A549 (cell line): ENCODE results near the gene ARHGEF11. TPM values are rescaled to one million over a fixed set of nuclear protein-coding genes. Genes with fewer than 3 reads are reported as not detected.

Experiments
- ATAC-seq, 2 experiments: fragments of 200-7000 bp in 1 of 2; fragments of >200 bp in 1 of 2; cut with Nextera tagmentation in 1 of 2; cut with Tn5 transposase in 1 of 2; 3 replicates each; pipeline versions ENCODE4 v1.8.0 to v1.9.1; 2018 to 2020; ENCODE audit warnings: mild to moderate bottlenecking in 1 of 2, moderate library complexity in 1 of 2
- CTCF ChIA-PET: fragments of 300-600 bp; sonication (Branson Sonifier 250); formaldehyde crosslinking; extraction: SDS; loops from one replicate; lab custom pipeline; 2021; ENCODE audit warnings: antibody characterized with exemption, inconsistent platforms; lab: Yijun Ruan, JAX
- POLR2A ChIA-PET: fragments of 350-600 bp; formaldehyde crosslinking; extraction: SDS; loops from one replicate; lab custom pipeline; 2021; ENCODE audit warnings: antibody characterized with exemption, inconsistent platforms; lab: Yijun Ruan, JAX
- DNase-seq, 2 experiments: peaks; one replicate each; pipeline versions ENCODE4 v3.0.0 to v3.0.0-alpha.2; 2011 to 2016; ENCODE audit warnings: low read depth in 1 of 2, low spot score in 1 of 2
- FAIRE-seq: peaks from 2 replicates; lab custom pipeline; 2011; peaks lifted over from hg19 to GRCh38; lab: Jason Lieb, UNC
- H3K27ac ChIP-seq, 2 experiments: fragments of >200 bp; sonication (Bioruptor Twin); formaldehyde crosslinking; 3 replicates each; pipeline ENCODE4 v1.5.1; 2016 to 2017
- H3K4me1 ChIP-seq: fragments of >200 bp; sonication (Bioruptor Twin); formaldehyde crosslinking; 3 replicates; pipeline ENCODE4 v1.6.1; 2016
- H3K4me2 ChIP-seq: fragments of >200 bp; sonication (Bioruptor Twin); formaldehyde crosslinking; 3 replicates; pipeline ENCODE4 v1.6.1; 2016
- H3K4me3 ChIP-seq: fragments of >200 bp; sonication (Bioruptor Twin); formaldehyde crosslinking; 3 replicates; pipeline ENCODE4 v1.5.1; 2016
- H3K9me3 ChIP-seq: fragments of >200 bp; sonication (Bioruptor Twin); formaldehyde crosslinking; 3 replicates; pipeline ENCODE4 v1.6.1; 2016
- BHLHE40 ChIP-seq: IDR thresholded peaks from 2 replicates; pipeline ENCODE4 v1.6.1; 2012; ENCODE audit warnings: low read depth, low read length, inconsistent platforms
- CBX2 ChIP-seq: fragments of 200-600 bp; sonication (generic); IDR thresholded peaks from 2 replicates; pipeline ENCODE4 v1.6.1; 2016; ENCODE audit warnings: low read depth, mild to moderate bottlenecking, borderline replicate concordance
- CBX8 ChIP-seq: fragments of 200-600 bp; sonication (generic); IDR thresholded peaks from 2 replicates; pipeline ENCODE4 v1.6.1; 2016
- CHD4 ChIP-seq: fragments of 200-600 bp; sonication (generic); IDR thresholded peaks from 2 replicates; pipeline ENCODE4 v1.6.1; 2016; ENCODE audit warnings: antibody characterized with exemption, mild to moderate bottlenecking, borderline replicate concordance
- EHF ChIP-seq: fragments of 250-450 bp; sonication (Bioruptor Pico); IDR thresholded peaks from 2 replicates; pipeline ENCODE4 v1.5.0; 2020; ENCODE audit warnings: mild to moderate bottlenecking
- ELK1 ChIP-seq: fragments of 150-350 bp; IDR thresholded peaks from 2 replicates; pipeline ENCODE4 v1.6.1; 2014; ENCODE audit warnings: low read depth, mild to moderate bottlenecking, low read length
- FOSB ChIP-seq: fragments of 250-450 bp; sonication (Bioruptor Pico); IDR thresholded peaks from 2 replicates; pipeline ENCODE4 v1.5.0; 2020; ENCODE audit warnings: mild to moderate bottlenecking, moderate library complexity
- FOXS1 ChIP-seq: fragments of 250-450 bp; sonication (Bioruptor Pico); IDR thresholded peaks from 2 replicates; pipeline ENCODE4 v1.5.0; 2020; ENCODE audit warnings: mild to moderate bottlenecking, moderate library complexity
- HDAC2 ChIP-seq: fragments of 200-600 bp; sonication (generic); IDR thresholded peaks from 2 replicates; pipeline ENCODE4 v1.6.1; 2016
- HES2 ChIP-seq: fragments of >200 bp; sonication (Bioruptor Twin); formaldehyde crosslinking; IDR thresholded peaks from 2 replicates; pipeline ENCODE4 v1.6.1; 2016
- HEYL ChIP-seq: fragments of 250-450 bp; sonication (Bioruptor Pico); IDR thresholded peaks from 2 replicates; pipeline ENCODE4 v1.8.0; 2021; ENCODE audit warnings: mild to moderate bottlenecking, moderate library complexity
- HOXA7 ChIP-seq: fragments of 250-450 bp; sonication (Bioruptor Pico); IDR thresholded peaks from 2 replicates; pipeline ENCODE4 v1.5.0; 2020; ENCODE audit warnings: mild to moderate bottlenecking, moderate library complexity
- HOXB5 ChIP-seq: fragments of 250-450 bp; sonication (Bioruptor Pico); IDR thresholded peaks from 2 replicates; pipeline ENCODE4 v1.5.0; 2020; ENCODE audit warnings: mild to moderate bottlenecking, moderate library complexity
- JUNB ChIP-seq: fragments of >200 bp; sonication (Bioruptor Twin); formaldehyde crosslinking; IDR thresholded peaks from 2 replicates; pipeline ENCODE4 v1.6.1; 2016
- KDM5A ChIP-seq: fragments of 200-600 bp; sonication (generic); IDR thresholded peaks from 2 replicates; pipeline ENCODE4 v1.6.1; 2016; ENCODE audit warnings: antibody characterized with exemption, mild to moderate bottlenecking
- MAX ChIP-seq: IDR thresholded peaks from 2 replicates; pipeline ENCODE4 v1.6.1; 2012
- MYC ChIP-seq: IDR thresholded peaks from 2 replicates; pipeline ENCODE4 v1.6.1; 2012; ENCODE audit warnings: mild to moderate bottlenecking, inconsistent platforms, low read length, improper control_type of control experiment, borderline replicate concordance
- NFE2L2 ChIP-seq: fragments of 150-350 bp; conservative IDR thresholded peaks from 2 replicates; pipeline ENCODE4 v1.6.1; 2014; ENCODE audit warnings: low read length
- PHF8 ChIP-seq: fragments of 200-600 bp; sonication (generic); IDR thresholded peaks from 2 replicates; pipeline ENCODE4 v1.6.1; 2016; ENCODE audit warnings: low read depth, mild to moderate bottlenecking, antibody characterized with exemption, moderate library complexity, borderline replicate concordance
- POLR2A ChIP-seq: IDR thresholded peaks from 2 replicates; pipeline ENCODE4 v1.6.1; 2012; ENCODE audit warnings: mild to moderate bottlenecking, low read length
- RAD21 ChIP-seq, 2 experiments: fragments of >200 bp in 1 of 2; sonication (Bioruptor Twin) in 1 of 2; formaldehyde crosslinking in 1 of 2; IDR thresholded peaks in 1 of 2; conservative IDR thresholded peaks in 1 of 2; 2 replicates in 1 of 2; 3 replicates in 1 of 2; pipeline ENCODE4 v1.6.1; 2012 to 2018; ENCODE audit warnings: inconsistent platforms in 1 of 2
- RCOR1 ChIP-seq: fragments of 150-350 bp; IDR thresholded peaks from 2 replicates; pipeline ENCODE4 v1.6.1; 2014; ENCODE audit warnings: antibody characterized with exemption, low read length, low read depth
- RFX5 ChIP-seq: fragments of 450-650 bp; IDR thresholded peaks from 2 replicates; pipeline ENCODE4 v1.7.1; 2014; ENCODE audit warnings: antibody characterized with exemption, mild to moderate bottlenecking, moderate library complexity
- ZC3H11A ChIP-seq: fragments of 450-650 bp; IDR thresholded peaks from 2 replicates; pipeline ENCODE4 v1.6.1; 2014; ENCODE audit warnings: antibody characterized with exemption, mild to moderate bottlenecking
- ZFP36 ChIP-seq: fragments of 450-650 bp; IDR thresholded peaks from 2 replicates; pipeline ENCODE4 v1.6.1; 2014; ENCODE audit warnings: borderline replicate concordance; ENCODE audit not compliant: partially characterized antibody
- ZSCAN20 ChIP-seq: fragments of 250-450 bp; sonication (Bioruptor Pico); IDR thresholded peaks from 2 replicates; pipeline ENCODE4 v1.8.0; 2022; ENCODE audit warnings: mild to moderate bottlenecking, moderate library complexity
- WGBS: methylation state at CpG from one replicate; pipeline ENCODE4 v1.1.6; 2017; ENCODE audit errors: missing lambda C conversion rate; 5-methylcytosine and 5-hydroxymethylcytosine counted together
- polyA plus RNA-seq, 4 experiments: library from polyadenylated mRNA; depleted of rRNA in 3 of 4; stranded (reverse); fragments of >200 nt; fragmentation: RNase III in 1 of 4; extraction: RNeasy Plus Mini Kit Qiagen cat#74134 plus additional on column Dnase treatment in 1 of 4; gene quantifications; 2 replicates in 3 of 4; 3 replicates in 1 of 4; pipeline ENCODE4 v1.2.3, GENCODE V29; 2011 to 2017
- TF ChIP-seq, protein P1 (sequence below): fragments of 250-450 bp; sonication (Bioruptor Pico); IDR thresholded peaks from 2 replicates; pipeline ENCODE4 v1.5.0; 2020; ENCODE audit warnings: low read depth, mild to moderate bottlenecking, moderate library complexity
- TF ChIP-seq, protein P2 (sequence below): fragments of >200 bp; sonication (Bioruptor Twin); formaldehyde crosslinking; IDR thresholded peaks from 3 replicates; pipeline ENCODE4 v1.6.1; 2016
- TF ChIP-seq, protein P3 (sequence below): IDR thresholded peaks from 2 replicates; pipeline ENCODE4 v1.6.1; 2012; ENCODE audit warnings: low read depth, borderline replicate concordance

The ARHGEF11 gene
- polyA plus RNA-seq, 2 of the 4 experiments (the other 2 are of a cell fraction) = 15.7 to 17.1 TPM

- no peak for TF ChIP-seq MAX
These were observed 46.2 kb upstream of the ARHGEF11 start (continued) for GRCh38 chr1:157091668-157092273.

DNA sequence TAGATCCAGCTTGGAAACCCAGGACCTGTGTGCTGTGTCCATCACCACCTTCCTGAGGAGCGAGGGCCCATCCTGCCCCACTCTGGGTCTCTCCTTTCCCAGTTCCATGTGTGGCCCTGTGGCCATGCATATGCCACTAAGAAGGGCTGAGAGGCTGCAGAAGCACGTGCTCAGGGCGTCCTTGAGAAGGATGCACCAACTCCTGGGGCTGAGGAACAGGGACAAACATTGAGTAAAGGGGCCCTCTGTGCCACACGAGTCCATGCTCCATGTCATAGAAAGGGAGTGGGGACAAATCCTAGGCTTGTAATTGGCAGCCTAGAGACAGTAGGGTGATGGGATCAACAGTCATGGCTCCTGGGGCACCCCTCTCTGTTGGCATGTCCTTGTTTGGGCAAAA is 45.6 kb upstream of the ARHGEF11 start:
- Histone ChIP-seq H3K27ac (no peak overlapping the region), H3K4me2 (no peak overlapping the region), H3K4me3 (no peak overlapping the region), H3K4me1 (no peaks in the 10 kb centered on the region), H3K9me3 (no peaks in the 10 kb centered on the region)
- ChIA-PET POLR2A (no interaction called here), CTCF (interaction anchor here (0.7 to 6.9 kb wide), 23 partner anchors 10 to 392 kb away, joined by 3 to 437 read pairs (median 9); partner anchors contain the start of gene ETV3L)
- ATAC-seq (0 out of 6 replicates have a peak, but pooled peaks of 1 of the 2 experiments have one; percentile 6), FAIRE-seq (no peak), DNase-seq (no peak)
- 64% methylated on average over 4 of the region's 4 CpGs for WGBS
- TF ChIP-seq HOXA7 (CRISPR knock-in tag) (no peak), MAX (no peak), HEYL (no peak), CBX2 (no peak), ELK1 (no peak), HDAC2 (no peak), POLR2A (no peak), RAD21 (conservative IDR thresholded peaks at IDR 0.05 in 1 of 2, IDR thresholded peaks at IDR 0.05 in 1 of 2) (no peak), CBX8 (no peak), FOSB (CRISPR knock-in tag) (no peak), HOXB5 (CRISPR knock-in tag) (no peak)

DNA sequence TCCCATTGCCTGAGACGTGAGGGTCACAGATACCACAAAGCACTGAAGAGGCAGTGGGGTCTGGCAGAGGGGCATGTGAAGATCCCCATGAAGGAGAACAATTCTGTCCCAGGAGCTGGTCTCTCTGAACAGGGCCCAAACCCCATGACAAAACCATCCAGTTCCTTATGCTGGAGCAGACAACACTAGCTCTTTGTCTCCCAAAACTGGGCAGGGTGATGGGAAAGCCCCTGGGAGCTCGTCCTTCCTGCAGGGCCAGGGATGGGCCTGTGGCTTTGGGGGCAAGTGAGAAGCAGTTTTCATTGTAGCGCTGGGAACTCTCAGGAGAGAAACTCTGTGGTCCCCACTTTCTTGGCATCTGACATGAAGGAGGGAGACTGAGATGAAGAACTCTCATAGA is 45.2 kb upstream of the ARHGEF11 start:
- POLR2A ChIA-PET = interaction anchor here (1.0 kb wide), 4 partner anchors 45 to 65 kb away, joined by 3 to 6 read pairs (median 3); no protein-coding TSS in a partner anchor
- no peak for DNase-seq

More for the DNA sequence above, 45.2 kb upstream of the ARHGEF11 start:
- Histone ChIP-seq H3K4me2 (no peak overlapping the region), H3K4me1 (no peaks in the 10 kb centered on the region), H3K27ac (no peak overlapping the region), H3K4me3 (no peak overlapping the region), H3K9me3 (no peaks in the 10 kb centered on the region)
- WGBS = 44% methylated on average over 3 of the region's 3 CpGs
- CTCF ChIA-PET = interaction anchor here (0.7 to 6.9 kb wide), 26 partner anchors 10 to 393 kb away, joined by 3 to 437 read pairs (median 8); partner anchors contain the start of gene ETV3L
- no peak for ATAC-seq
- TF ChIP-seq RCOR1 = no peak
- TF ChIP-seq ZC3H11A = no peak
- TF ChIP-seq HDAC2 = no peak
- no peak for TF ChIP-seq KDM5A
- TF ChIP-seq, protein P1, sequence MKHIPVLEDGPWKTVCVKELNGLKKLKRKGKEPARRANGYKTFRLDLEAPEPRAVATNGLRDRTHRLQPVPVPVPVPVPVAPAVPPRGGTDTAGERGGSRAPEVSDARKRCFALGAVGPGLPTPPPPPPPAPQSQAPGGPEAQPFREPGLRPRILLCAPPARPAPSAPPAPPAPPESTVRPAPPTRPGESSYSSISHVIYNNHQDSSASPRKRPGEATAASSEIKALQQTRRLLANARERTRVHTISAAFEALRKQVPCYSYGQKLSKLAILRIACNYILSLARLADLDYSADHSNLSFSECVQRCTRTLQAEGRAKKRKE (CRISPR knock-in tag) = no peak
- TF ChIP-seq CHD4 = no peak
- TF ChIP-seq MAX = no peak
- TF ChIP-seq BHLHE40 = no peak
- TF ChIP-seq EHF = no peak
- no peak for TF ChIP-seq PHF8
- no peak for TF ChIP-seq NFE2L2
- TF ChIP-seq RFX5 = no peak
- TF ChIP-seq HES2 = no peak
- TF ChIP-seq JUNB = no peak
- no peak for TF ChIP-seq MYC
- TF ChIP-seq ZFP36 = no peak
- no peak for TF ChIP-seq FOXS1 (CRISPR knock-in tag)
- TF ChIP-seq, protein P2, sequence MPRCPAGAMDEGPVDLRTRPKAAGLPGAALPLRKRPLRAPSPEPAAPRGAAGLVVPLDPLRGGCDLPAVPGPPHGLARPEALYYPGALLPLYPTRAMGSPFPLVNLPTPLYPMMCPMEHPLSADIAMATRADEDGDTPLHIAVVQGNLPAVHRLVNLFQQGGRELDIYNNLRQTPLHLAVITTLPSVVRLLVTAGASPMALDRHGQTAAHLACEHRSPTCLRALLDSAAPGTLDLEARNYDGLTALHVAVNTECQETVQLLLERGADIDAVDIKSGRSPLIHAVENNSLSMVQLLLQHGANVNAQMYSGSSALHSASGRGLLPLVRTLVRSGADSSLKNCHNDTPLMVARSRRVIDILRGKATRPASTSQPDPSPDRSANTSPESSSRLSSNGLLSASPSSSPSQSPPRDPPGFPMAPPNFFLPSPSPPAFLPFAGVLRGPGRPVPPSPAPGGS = no peak
- TF ChIP-seq, protein P3, sequence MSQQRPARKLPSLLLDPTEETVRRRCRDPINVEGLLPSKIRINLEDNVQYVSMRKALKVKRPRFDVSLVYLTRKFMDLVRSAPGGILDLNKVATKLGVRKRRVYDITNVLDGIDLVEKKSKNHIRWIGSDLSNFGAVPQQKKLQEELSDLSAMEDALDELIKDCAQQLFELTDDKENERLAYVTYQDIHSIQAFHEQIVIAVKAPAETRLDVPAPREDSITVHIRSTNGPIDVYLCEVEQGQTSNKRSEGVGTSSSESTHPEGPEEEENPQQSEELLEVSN = no peak
- TF ChIP-seq ZSCAN20 (CRISPR knock-in tag) = no peak
- FAIRE-seq = no peak
